Stimulated activated CD4-positive, alpha-beta T cell treated with anti-CD3 and anti-CD28 coated beads, Interleukin-2, amount 100 ng/mL, for 48 hours (primary cell): ENCODE measurements around the gene KIF4B.

Experiments
- DNase-seq, 2 donors: peaks; one replicate each; pipeline ENCODE4 v3.0.0-alpha.2; 2020

Gene KIF4B

GRCh38 chr5:155056644-155057269 lies 43.2 kb downstream of the KIF4B start:
- no peak for DNase-seq

GRCh38 chr5:155057626-155058025 lies 44.1 kb downstream of the KIF4B start:
- no peak for DNase-seq

GRCh38 chr5:155064580-155064979 lies 51.0 kb downstream of the KIF4B start:
- no peak for DNase-seq

GRCh38 chr5:155066886-155067595 lies 53.5 kb downstream of the KIF4B start:
- DNase-seq: no peak
